Measurements from ENCODE around the gene C13orf46.

GRCh38 chr13:113965968-113966884 lies 7.7 kb downstream of the C13orf46 start:
- TF ChIP-seq SUZ12 (IDR thresholded peaks at IDR 0.05; ENCODE audit: low read length) (no peak), MAX (IDR thresholded peaks at IDR 0.05) (no peak), BRCA1 (IDR thresholded peaks at IDR 0.05; ENCODE audit: low read depth, low read length) (no peak), CTCF (IDR thresholded peaks at IDR 0.05; ENCODE audit: control extremely low read depth in 1 of 3, insufficient read depth in 1 of 3, low read depth in 1 of 3, low read length in 3 of 3) (no peak), NRF1 (IDR thresholded peaks at IDR 0.05; ENCODE audit: low read depth, low read length) (no peak), EP300 (IDR thresholded peaks at IDR 0.05; ENCODE audit: borderline replicate concordance in 1 of 2, low read depth in 2 of 2, low read length in 2 of 2) (no peak), POLR2AphosphoS5 (IDR thresholded peaks at IDR 0.05; ENCODE audit: low read depth, low read length) (no peak), JUND (IDR thresholded peaks at IDR 0.05; ENCODE audit: low read length) (no peak), CREB1 (IDR thresholded peaks at IDR 0.05) (no peak)

Measured in H1 (cell line).